ENCODE measurements around the gene ABI1. TPM values are rescaled to one million over a fixed set of nuclear protein-coding genes. Genes with fewer than 3 reads are reported as not detected.

The ABI1 gene
- total RNA-seq, 1 experiment from 2014 or later: 33.9 TPM

DNA sequence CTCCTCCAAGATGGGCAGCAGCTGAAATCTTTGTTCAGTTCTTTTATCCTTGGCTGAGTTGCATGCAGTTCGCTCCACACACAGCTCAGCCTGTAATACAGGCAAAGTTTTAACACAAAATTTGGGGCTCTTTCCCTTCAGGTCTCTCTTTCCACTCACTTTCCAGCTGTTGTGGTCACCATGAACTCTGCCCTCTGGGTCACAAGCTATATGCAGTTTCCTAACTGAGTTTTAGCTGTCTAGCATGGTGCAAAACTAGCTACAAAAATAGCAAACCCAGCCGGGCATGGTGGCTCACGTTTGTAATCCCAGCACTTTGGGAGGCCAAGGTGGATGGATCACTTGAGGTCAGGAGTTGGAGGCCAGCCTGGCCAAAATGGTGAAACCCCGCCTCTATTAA lies 53.2 kb downstream of the ABI1 start:
- no peak for DNase-seq (ENCODE audit: low spot score)
- no peak overlapping the region for H3K27ac Mint-ChIP-seq
- H3K4me1 Mint-ChIP-seq: peaks cover 41% of the 10 kb centered on the region
- peaks cover 7% of the 10 kb centered on the region for H3K9me3 Mint-ChIP-seq
- H3K27me3 Mint-ChIP-seq (ENCODE audit: low read depth): no peaks in the 10 kb centered on the region
- peaks cover 2% of the 10 kb centered on the region; the same call in 1 of the 2 replicates for H3K36me3 Mint-ChIP-seq
- no peak overlapping the region for H3K4me3 Mint-ChIP-seq
- TF ChIP-seq, protein P1, sequence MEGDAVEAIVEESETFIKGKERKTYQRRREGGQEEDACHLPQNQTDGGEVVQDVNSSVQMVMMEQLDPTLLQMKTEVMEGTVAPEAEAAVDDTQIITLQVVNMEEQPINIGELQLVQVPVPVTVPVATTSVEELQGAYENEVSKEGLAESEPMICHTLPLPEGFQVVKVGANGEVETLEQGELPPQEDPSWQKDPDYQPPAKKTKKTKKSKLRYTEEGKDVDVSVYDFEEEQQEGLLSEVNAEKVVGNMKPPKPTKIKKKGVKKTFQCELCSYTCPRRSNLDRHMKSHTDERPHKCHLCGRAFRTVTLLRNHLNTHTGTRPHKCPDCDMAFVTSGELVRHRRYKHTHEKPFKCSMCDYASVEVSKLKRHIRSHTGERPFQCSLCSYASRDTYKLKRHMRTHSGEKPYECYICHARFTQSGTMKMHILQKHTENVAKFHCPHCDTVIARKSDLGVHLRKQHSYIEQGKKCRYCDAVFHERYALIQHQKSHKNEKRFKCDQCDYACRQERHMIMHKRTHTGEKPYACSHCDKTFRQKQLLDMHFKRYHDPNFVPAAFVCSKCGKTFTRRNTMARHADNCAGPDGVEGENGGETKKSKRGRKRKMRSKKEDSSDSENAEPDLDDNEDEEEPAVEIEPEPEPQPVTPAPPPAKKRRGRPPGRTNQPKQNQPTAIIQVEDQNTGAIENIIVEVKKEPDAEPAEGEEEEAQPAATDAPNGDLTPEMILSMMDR (IDR thresholded peaks at IDR 0.05): no peak
- TF ChIP-seq TP53 (CRISPR knock-in tag; IDR thresholded peaks at IDR 0.05): no peak
- no peak for TF ChIP-seq ELF4 (CRISPR knock-in tag; IDR thresholded peaks at IDR 0.05; ENCODE audit: low read depth)
- TF ChIP-seq ZNF219 (CRISPR knock-in tag; IDR thresholded peaks at IDR 0.05; ENCODE audit: borderline replicate concordance): no peak
- TF ChIP-seq, protein P2, sequence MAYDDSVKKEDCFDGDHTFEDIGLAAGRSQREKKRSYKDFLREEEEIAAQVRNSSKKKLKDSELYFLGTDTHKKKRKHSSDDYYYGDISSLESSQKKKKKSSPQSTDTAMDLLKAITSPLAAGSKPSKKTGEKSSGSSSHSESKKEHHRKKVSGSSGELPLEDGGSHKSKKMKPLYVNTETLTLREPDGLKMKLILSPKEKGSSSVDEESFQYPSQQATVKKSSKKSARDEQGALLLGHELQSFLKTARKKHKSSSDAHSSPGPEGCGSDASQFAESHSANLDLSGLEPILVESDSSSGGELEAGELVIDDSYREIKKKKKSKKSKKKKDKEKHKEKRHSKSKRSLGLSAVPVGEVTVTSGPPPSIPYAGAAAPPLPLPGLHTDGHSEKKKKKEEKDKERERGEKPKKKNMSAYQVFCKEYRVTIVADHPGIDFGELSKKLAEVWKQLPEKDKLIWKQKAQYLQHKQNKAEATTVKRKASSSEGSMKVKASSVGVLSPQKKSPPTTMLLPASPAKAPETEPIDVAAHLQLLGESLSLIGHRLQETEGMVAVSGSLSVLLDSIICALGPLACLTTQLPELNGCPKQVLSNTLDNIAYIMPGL (CRISPR knock-in tag; IDR thresholded peaks at IDR 0.05): no peak
- no peak for TF ChIP-seq TEAD4 (CRISPR knock-in tag; IDR thresholded peaks at IDR 0.05)
- POLR2A ChIA-PET: interaction anchor here (0.5 kb wide), 1 partner anchor 137 kb away, joined by 7 read pairs; no protein-coding TSS in a partner anchor
- CTCF ChIA-PET: no interaction called here
- no peak for ATAC-seq

DNA sequence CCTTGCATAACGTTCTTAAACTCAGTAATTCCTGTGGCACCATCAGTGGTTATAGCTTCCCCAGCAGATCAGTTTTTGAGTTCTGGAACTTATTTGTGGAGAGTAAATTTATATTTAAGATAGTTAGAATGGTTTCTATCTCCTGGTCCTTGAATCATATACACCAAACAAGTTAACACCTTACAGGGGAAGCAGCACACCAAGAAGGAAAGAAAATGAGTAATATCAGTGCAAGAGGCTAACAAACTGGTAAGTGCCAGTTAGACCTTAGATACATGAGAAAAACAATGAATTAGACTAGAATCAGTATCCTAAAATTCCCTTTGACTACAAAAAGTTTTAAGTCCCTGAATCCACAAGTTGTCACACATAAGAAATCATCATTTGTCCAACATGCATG lies 54.2 kb downstream of the ABI1 start:
- DNase-seq (ENCODE audit: low spot score) (no peak), ATAC-seq (no peak)
- no peaks in the 10 kb centered on the region for H3K27me3 Mint-ChIP-seq (ENCODE audit: low read depth)
- CTCF ChIA-PET: interaction anchor here (0.6 to 1.1 kb wide), 2 partner anchors 75 to 81 kb away, joined by 3 to 6 read pairs; no protein-coding TSS in a partner anchor
- POLR2A ChIA-PET: no interaction called here
- no peak overlapping the region for H3K4me3 Mint-ChIP-seq
- TF ChIP-seq, protein P3, sequence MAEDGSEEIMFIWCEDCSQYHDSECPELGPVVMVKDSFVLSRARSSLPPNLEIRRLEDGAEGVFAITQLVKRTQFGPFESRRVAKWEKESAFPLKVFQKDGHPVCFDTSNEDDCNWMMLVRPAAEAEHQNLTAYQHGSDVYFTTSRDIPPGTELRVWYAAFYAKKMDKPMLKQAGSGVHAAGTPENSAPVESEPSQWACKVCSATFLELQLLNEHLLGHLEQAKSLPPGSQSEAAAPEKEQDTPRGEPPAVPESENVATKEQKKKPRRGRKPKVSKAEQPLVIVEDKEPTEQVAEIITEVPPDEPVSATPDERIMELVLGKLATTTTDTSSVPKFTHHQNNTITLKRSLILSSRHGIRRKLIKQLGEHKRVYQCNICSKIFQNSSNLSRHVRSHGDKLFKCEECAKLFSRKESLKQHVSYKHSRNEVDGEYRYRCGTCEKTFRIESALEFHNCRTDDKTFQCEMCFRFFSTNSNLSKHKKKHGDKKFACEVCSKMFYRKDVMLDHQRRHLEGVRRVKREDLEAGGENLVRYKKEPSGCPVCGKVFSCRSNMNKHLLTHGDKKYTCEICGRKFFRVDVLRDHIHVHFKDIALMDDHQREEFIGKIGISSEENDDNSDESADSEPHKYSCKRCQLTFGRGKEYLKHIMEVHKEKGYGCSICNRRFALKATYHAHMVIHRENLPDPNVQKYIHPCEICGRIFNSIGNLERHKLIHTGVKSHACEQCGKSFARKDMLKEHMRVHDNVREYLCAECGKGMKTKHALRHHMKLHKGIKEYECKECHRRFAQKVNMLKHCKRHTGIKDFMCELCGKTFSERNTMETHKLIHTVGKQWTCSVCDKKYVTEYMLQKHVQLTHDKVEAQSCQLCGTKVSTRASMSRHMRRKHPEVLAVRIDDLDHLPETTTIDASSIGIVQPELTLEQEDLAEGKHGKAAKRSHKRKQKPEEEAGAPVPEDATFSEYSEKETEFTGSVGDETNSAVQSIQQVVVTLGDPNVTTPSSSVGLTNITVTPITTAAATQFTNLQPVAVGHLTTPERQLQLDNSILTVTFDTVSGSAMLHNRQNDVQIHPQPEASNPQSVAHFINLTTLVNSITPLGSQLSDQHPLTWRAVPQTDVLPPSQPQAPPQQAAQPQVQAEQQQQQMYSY (CRISPR knock-in tag; IDR thresholded peaks at IDR 0.05): no peak
- no peak for TF ChIP-seq CREM (CRISPR knock-in tag; IDR thresholded peaks at IDR 0.05)
- TF ChIP-seq, protein P4, sequence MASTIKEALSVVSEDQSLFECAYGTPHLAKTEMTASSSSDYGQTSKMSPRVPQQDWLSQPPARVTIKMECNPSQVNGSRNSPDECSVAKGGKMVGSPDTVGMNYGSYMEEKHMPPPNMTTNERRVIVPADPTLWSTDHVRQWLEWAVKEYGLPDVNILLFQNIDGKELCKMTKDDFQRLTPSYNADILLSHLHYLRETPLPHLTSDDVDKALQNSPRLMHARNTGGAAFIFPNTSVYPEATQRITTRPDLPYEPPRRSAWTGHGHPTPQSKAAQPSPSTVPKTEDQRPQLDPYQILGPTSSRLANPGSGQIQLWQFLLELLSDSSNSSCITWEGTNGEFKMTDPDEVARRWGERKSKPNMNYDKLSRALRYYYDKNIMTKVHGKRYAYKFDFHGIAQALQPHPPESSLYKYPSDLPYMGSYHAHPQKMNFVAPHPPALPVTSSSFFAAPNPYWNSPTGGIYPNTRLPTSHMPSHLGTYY (CRISPR knock-in tag; IDR thresholded peaks at IDR 0.05): no peak
- peaks cover 46% of the 10 kb centered on the region for H3K4me1 Mint-ChIP-seq
- no peaks in the 10 kb centered on the region for H3K9me3 Mint-ChIP-seq
- H3K36me3 Mint-ChIP-seq: no peaks in the 10 kb centered on the region
- H3K27ac Mint-ChIP-seq: no peak overlapping the region

DNA sequence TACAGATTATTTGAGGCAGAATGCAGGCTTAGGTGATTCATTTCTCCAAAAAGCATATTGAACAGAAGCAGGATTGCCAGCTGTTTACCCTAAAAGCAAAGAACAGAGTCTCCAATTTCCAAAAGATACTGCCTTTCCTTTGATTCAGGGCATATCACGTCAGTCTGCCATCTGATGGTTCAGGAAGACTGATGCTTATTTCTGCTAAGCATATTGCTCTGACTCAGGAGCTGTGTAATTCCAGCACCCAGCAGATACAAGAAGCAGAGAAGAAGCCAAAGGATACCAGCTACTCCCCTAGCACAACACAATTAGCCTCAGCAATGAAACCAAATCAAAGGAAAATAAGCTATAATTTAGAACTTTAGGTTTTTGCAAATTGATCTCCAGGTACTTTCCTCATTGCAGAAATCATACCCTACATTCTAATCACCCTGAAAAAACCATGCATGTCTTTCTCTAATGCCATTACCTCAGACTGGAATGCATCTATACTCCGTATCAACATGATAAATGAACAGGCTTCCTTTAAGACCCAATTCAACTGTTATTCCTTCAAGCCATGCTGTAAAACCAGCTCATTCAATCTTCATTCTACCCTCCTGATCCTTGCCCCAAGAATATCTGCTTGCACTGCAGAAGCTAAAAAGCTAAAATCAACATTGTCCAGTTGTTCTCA lies 55.1 kb downstream of the ABI1 start:
- ATAC-seq (no peak), DNase-seq (ENCODE audit: low spot score) (no peak)
- Mint-ChIP-seq H3K4me1 (peaks cover 46% of the 10 kb centered on the region), H3K9me3 (no peaks in the 10 kb centered on the region), H3K4me3 (no peak overlapping the region), H3K27ac (no peak overlapping the region), H3K36me3 (no peaks in the 10 kb centered on the region), H3K27me3 (ENCODE audit: low read depth) (no peaks in the 10 kb centered on the region)
- POLR2A ChIA-PET: interaction anchor here (0.9 kb wide), 1 partner anchor 25 kb away, joined by 3 read pairs; no protein-coding TSS in a partner anchor
- CTCF ChIA-PET: interaction anchor here (0.5 to 1.1 kb wide), 3 partner anchors 76 to 1459 kb away, joined by 3 to 6 read pairs (median 3); no protein-coding TSS in a partner anchor
- TF ChIP-seq IRF2 (CRISPR knock-in tag; IDR thresholded peaks at IDR 0.05; ENCODE audit: borderline replicate concordance, low read depth) (no peak), MXD4 (CRISPR knock-in tag; IDR thresholded peaks at IDR 0.05; ENCODE audit: borderline replicate concordance) (no peak), ZNF219 (CRISPR knock-in tag; IDR thresholded peaks at IDR 0.05; ENCODE audit: borderline replicate concordance) (no peak), ELF4 (CRISPR knock-in tag; IDR thresholded peaks at IDR 0.05; ENCODE audit: low read depth) (no peak), OVOL2 (CRISPR knock-in tag; IDR thresholded peaks at IDR 0.05; ENCODE audit: borderline replicate concordance) (no peak), ESRRA (CRISPR knock-in tag; IDR thresholded peaks at IDR 0.05; ENCODE audit: borderline replicate concordance) (no peak), ZNF317 (CRISPR knock-in tag; IDR thresholded peaks at IDR 0.05; ENCODE audit: borderline replicate concordance, low read depth) (no peak)
- TF ChIP-seq, protein P5, sequence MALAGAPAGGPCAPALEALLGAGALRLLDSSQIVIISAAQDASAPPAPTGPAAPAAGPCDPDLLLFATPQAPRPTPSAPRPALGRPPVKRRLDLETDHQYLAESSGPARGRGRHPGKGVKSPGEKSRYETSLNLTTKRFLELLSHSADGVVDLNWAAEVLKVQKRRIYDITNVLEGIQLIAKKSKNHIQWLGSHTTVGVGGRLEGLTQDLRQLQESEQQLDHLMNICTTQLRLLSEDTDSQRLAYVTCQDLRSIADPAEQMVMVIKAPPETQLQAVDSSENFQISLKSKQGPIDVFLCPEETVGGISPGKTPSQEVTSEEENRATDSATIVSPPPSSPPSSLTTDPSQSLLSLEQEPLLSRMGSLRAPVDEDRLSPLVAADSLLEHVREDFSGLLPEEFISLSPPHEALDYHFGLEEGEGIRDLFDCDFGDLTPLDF (CRISPR knock-in tag; IDR thresholded peaks at IDR 0.05): no peak
- TF ChIP-seq, protein P6, sequence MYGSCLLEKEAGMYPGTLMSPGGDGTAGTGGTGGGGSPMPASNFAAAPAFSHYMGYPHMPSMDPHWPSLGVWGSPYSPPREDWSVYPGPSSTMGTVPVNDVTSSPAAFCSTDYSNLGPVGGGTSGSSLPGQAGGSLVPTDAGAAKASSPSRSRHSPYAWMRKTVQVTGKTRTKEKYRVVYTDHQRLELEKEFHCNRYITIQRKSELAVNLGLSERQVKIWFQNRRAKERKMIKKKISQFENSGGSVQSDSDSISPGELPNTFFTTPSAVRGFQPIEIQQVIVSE (CRISPR knock-in tag; IDR thresholded peaks at IDR 0.05; ENCODE audit: borderline replicate concordance): no peak
